Keratinocyte (primary cell): ENCODE data around the gene CDT1. TPM values are rescaled to one million over a fixed set of nuclear protein-coding genes. Genes with fewer than 3 reads are reported as not detected.

Source experiments
- DNase-seq: peaks from one replicate; pipeline ENCODE4 v3.0.0-alpha.2; 2011; ENCODE audit warnings: low read depth, missing footprints, low spot score
- FAIRE-seq: peaks from 2 replicates; lab custom pipeline; 2011; peaks lifted over from hg19 to GRCh38; lab: Jason Lieb, UNC
- H2AFZ ChIP-seq: 2 replicates; pipeline ENCODE4 v1.6.0; 2012; ENCODE audit warnings: low read length, control low read depth, inconsistent platforms; ENCODE audit not compliant: control insufficient read depth
- H3K27ac ChIP-seq: 2 replicates; pipeline ENCODE4 v1.5.1; 2011; ENCODE audit warnings: low read length; ENCODE audit not compliant: control insufficient read depth, insufficient read depth
- H3K27me3 ChIP-seq: 3 replicates; pipeline ENCODE4 v1.6.0; 2011; ENCODE audit warnings: low read length; ENCODE audit not compliant: control insufficient read depth, insufficient read depth; ENCODE audit errors: extremely low read depth
- H3K36me3 ChIP-seq, 2 experiments: 2 replicates in 1 of 2; 3 replicates in 1 of 2; pipeline ENCODE4 v1.5.1; 2011; ENCODE audit warnings: low read length in 2 of 2, mild to moderate bottlenecking in 1 of 2; ENCODE audit not compliant: control insufficient read depth in 2 of 2, insufficient read depth in 2 of 2; ENCODE audit errors: extremely low read depth in 1 of 2
- H3K4me1 ChIP-seq: 3 replicates; pipeline ENCODE4 v1.5.1; 2011; ENCODE audit warnings: low read length; ENCODE audit not compliant: control insufficient read depth, insufficient read depth; ENCODE audit errors: extremely low read depth
- H3K4me2 ChIP-seq: 3 replicates; pipeline ENCODE4 v1.6.0; 2011; ENCODE audit warnings: low read depth, low read length; ENCODE audit not compliant: control insufficient read depth, insufficient read depth; ENCODE audit errors: extremely low read depth
- H3K4me3 ChIP-seq, 3 experiments: fragments of 200-600 bp in 1 of 3; sonication (generic) in 1 of 3; 2 replicates in 2 of 3; 3 replicates in 1 of 3; pipeline ENCODE4 v1.5.1; 2011 to 2016; ENCODE audit warnings: low read length in 3 of 3, mild to moderate bottlenecking in 3 of 3, control low read depth in 2 of 3, inconsistent platforms in 1 of 3, low read depth in 1 of 3, mixed read lengths in 1 of 3, mixed run types in 1 of 3, moderate library complexity in 1 of 3; ENCODE audit not compliant: control insufficient read depth in 2 of 3, insufficient read depth in 2 of 3; ENCODE audit errors: extremely low read depth in 1 of 3
- H3K79me2 ChIP-seq: 2 replicates; pipeline ENCODE4 v1.6.0; 2012; ENCODE audit warnings: low read length; ENCODE audit not compliant: control insufficient read depth, insufficient read depth
- H3K9ac ChIP-seq: 3 replicates; pipeline ENCODE4 v1.6.0; 2011; ENCODE audit warnings: low read length; ENCODE audit not compliant: control insufficient read depth, insufficient read depth; ENCODE audit errors: extremely low read depth
- H3K9me1 ChIP-seq: 3 replicates; pipeline ENCODE4 v1.6.0; 2011; ENCODE audit warnings: low read length; ENCODE audit not compliant: control insufficient read depth, insufficient read depth; ENCODE audit errors: extremely low read depth
- H3K9me3 ChIP-seq: 2 replicates; pipeline ENCODE4 v1.5.1; 2012; ENCODE audit warnings: low read depth, low read length; ENCODE audit not compliant: control insufficient read depth
- H4K20me1 ChIP-seq: 3 replicates; pipeline ENCODE4 v1.6.0; 2011; ENCODE audit warnings: low read length; ENCODE audit not compliant: control insufficient read depth, insufficient read depth; ENCODE audit errors: extremely low read depth
- CTCF ChIP-seq, 3 experiments: IDR thresholded peaks in 1 of 3; conservative IDR thresholded peaks in 1 of 3; optimal IDR thresholded peaks in 1 of 3; 2 replicates in 2 of 3; 3 replicates in 1 of 3; pipeline versions ENCODE3 to v1.5.1; 2011; ENCODE audit warnings: low read length in 3 of 3, mild to moderate bottlenecking in 3 of 3, moderate library complexity in 2 of 3, control low read depth in 1 of 3, inconsistent platforms in 1 of 3; ENCODE audit not compliant: insufficient read depth in 2 of 3; ENCODE audit errors: extremely low read depth in 1 of 3
- EZH2 ChIP-seq: IDR thresholded peaks from one replicate; pipeline ENCODE4 v1.6.1; 2012; ENCODE audit warnings: inconsistent platforms, mild to moderate bottlenecking, low read length, moderate library complexity
- dilution Hi-C: fragments of 300-500 bp; cut with MboI; formaldehyde crosslinking; loops from one replicate; pipeline ENCODE4 v1.7.0; 2020; ENCODE audit warnings: low sequenced_read_pairs; ENCODE audit not compliant: extremely low pct_ligation_motif_present
- polyA plus RNA-seq, 5 experiments: library from polyadenylated mRNA; depleted of rRNA in 3 of 5; stranded (reverse) in 3 of 5; stranded (forward) in 1 of 5; unstranded in 1 of 5; fragments of >200 nt; gene quantifications; 1 replicate in 1 of 5; 2 replicates in 3 of 5; 3 replicates in 1 of 5; pipeline versions ENCODE4 v1.2.1 to v1.2.3, GENCODE V29; 2011 to 2012; ENCODE audit warnings: missing spikeins in 2 of 5, low read depth in 1 of 5, low replicate concordance in 1 of 5

Gene CDT1
- polyA plus RNA-seq, 1 donor (not counting 4 experiments of a cell fraction or from before 2014, with no cell fraction given) = 2.0 TPM

- TF ChIP-seq CTCF (optimal IDR thresholded peaks at IDR 0.05 in 1 of 3, IDR thresholded peaks at IDR 0.05 in 1 of 3, conservative IDR thresholded peaks at IDR 0.05 in 1 of 3; ENCODE audit: extremely low read depth in 1 of 3, insufficient read depth in 2 of 3, low read length in 3 of 3) (no peak), EZH2 (no peak)
- Histone ChIP-seq H4K20me1 (peaks cover 57% of the 10 kb centered on the region), H3K79me2 (peaks cover 93% of the 10 kb centered on the region), H3K9me3 (no peaks in the 10 kb centered on the region), H3K36me3 (peaks cover 14 to 16% of the 10 kb centered on the region in 2 experiments), H3K27ac (no peak overlapping the region), H3K4me1 (peaks cover 52% of the 10 kb centered on the region), H3K4me3 (no peak overlapping the region), H3K9ac (no peak overlapping the region), H3K9me1 (peaks cover 14% of the 10 kb centered on the region), H3K27me3 (no peaks in the 10 kb centered on the region), H3K4me2 (no peak overlapping the region), H2AFZ (no peak overlapping the region)
- DNase-seq (no peak), FAIRE-seq (no peak)
- dilution Hi-C loops = loop anchor here (25.0 kb wide), 1 partner anchor 106 kb away; the partner anchor contains the start of genes CYBA and MVD
These were observed 35.4 kb upstream of the CDT1 start for GRCh38 chr16:88768071-88768783.

- H3K4me3 ChIP-seq = peak overlapping the region in 2 of 3 experiments; percentile 37 to 38
- no peak overlapping the region for H2AFZ ChIP-seq
- FAIRE-seq (no peak), DNase-seq (no peak)
- no peaks in the 10 kb centered on the region for H3K9me3 ChIP-seq
- peaks cover 41% of the 10 kb centered on the region for H3K4me1 ChIP-seq
- peak overlapping the region; percentile 74 for H3K9ac ChIP-seq
- H3K27ac ChIP-seq = peak overlapping the region; percentile 81
- peak overlapping the region; percentile 81 for H3K4me2 ChIP-seq
- TF ChIP-seq EZH2 = no peak
- TF ChIP-seq CTCF (optimal IDR thresholded peaks at IDR 0.05 in 1 of 3, IDR thresholded peaks at IDR 0.05 in 1 of 3, conservative IDR thresholded peaks at IDR 0.05 in 1 of 3; ENCODE audit: extremely low read depth in 1 of 3, insufficient read depth in 2 of 3, low read length in 3 of 3) = no peak
- peaks cover 9 to 11% of the 10 kb centered on the region in 2 experiments for H3K36me3 ChIP-seq
- dilution Hi-C loops = loop anchor here (25.0 kb wide), 1 partner anchor 108 kb away; the partner anchor contains the start of genes CYBA and MVD
- H4K20me1 ChIP-seq = peaks cover 57% of the 10 kb centered on the region
- H3K79me2 ChIP-seq = peaks cover 95% of the 10 kb centered on the region
- H3K9me1 ChIP-seq = peaks cover 13% of the 10 kb centered on the region
- no peaks in the 10 kb centered on the region for H3K27me3 ChIP-seq
These were observed 33.8 kb upstream of the CDT1 start for GRCh38 chr16:88769617-88770460.
